ENCODE measurements around the gene PHACTR2.

DNA sequence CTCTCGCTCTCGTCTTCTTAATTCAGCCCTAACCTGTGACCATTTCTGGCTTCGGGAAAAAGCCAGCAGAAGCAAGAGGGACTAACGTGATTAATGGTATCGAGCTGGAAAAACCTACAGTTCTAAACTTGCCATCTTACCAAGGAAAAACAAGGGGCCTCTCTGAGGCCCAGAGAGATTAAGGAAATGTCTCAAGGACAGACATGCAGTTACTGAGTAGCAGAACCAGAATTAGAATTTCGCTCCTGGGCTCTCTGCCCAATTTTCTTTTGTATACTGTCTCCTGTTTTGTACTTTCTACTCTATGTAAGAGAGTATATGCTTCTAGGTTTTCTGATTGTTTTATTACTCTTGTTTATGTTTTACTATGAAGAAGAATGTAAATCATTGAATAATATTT is 97.6 kb downstream of the PHACTR2 start:
- TF ChIP-seq, protein P1, sequence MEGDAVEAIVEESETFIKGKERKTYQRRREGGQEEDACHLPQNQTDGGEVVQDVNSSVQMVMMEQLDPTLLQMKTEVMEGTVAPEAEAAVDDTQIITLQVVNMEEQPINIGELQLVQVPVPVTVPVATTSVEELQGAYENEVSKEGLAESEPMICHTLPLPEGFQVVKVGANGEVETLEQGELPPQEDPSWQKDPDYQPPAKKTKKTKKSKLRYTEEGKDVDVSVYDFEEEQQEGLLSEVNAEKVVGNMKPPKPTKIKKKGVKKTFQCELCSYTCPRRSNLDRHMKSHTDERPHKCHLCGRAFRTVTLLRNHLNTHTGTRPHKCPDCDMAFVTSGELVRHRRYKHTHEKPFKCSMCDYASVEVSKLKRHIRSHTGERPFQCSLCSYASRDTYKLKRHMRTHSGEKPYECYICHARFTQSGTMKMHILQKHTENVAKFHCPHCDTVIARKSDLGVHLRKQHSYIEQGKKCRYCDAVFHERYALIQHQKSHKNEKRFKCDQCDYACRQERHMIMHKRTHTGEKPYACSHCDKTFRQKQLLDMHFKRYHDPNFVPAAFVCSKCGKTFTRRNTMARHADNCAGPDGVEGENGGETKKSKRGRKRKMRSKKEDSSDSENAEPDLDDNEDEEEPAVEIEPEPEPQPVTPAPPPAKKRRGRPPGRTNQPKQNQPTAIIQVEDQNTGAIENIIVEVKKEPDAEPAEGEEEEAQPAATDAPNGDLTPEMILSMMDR (IDR thresholded peaks at IDR 0.05) = no peak
- no peak for TF ChIP-seq EP300 (IDR thresholded peaks at IDR 0.05)
- TF ChIP-seq POLR2A (IDR thresholded peaks at IDR 0.05; ENCODE audit: low read depth) = no peak

Measured in esophagus muscularis mucosa (tissue), 4 donors.